GM23338 (cell line): ENCODE measurements around the gene NEURL3. TPM values are rescaled to one million over a fixed set of nuclear protein-coding genes. Genes with fewer than 3 reads are reported as not detected.

Experiments
- ATAC-seq: fragments of 200-7000 bp; cut with Tn5 transposase; 3 replicates; pipeline ENCODE4 v1.9.1; 2020
- DNase-seq: peaks from one replicate; pipeline ENCODE4 v3.0.0-alpha.2; 2015; ENCODE audit warnings: low spot score
- H2AFZ ChIP-seq: fragments of 200-600 bp; sonication (generic); 2 replicates; pipeline ENCODE4 v1.8.0; 2016; ENCODE audit warnings: antibody characterized with exemption, mild to moderate bottlenecking, moderate library complexity
- H3F3A ChIP-seq: fragments of 200-600 bp; sonication (generic); replicated peaks from 2 replicates; pipeline ENCODE4 v1.8.0; 2017; ENCODE audit warnings: antibody characterized with exemption, mixed run types, low read depth
- H3K27ac ChIP-seq: fragments of 200-600 bp; sonication (generic); 2 replicates; pipeline ENCODE4 v1.6.1; 2016; ENCODE audit warnings: low read depth
- H3K27me3 ChIP-seq: fragments of 200-600 bp; sonication (generic); 2 replicates; pipeline ENCODE4 v1.8.0; 2016; ENCODE audit warnings: mild to moderate bottlenecking, mixed run types, moderate library complexity; ENCODE audit not compliant: insufficient read depth
- H3K36me3 ChIP-seq: fragments of 200-600 bp; sonication (generic); 2 replicates; pipeline ENCODE4 v1.8.0; 2016; ENCODE audit warnings: mild to moderate bottlenecking; ENCODE audit not compliant: insufficient read depth
- H3K4me1 ChIP-seq: fragments of 200-600 bp; sonication (generic); 2 replicates; pipeline ENCODE4 v1.8.0; 2016; ENCODE audit warnings: mild to moderate bottlenecking, moderate library complexity; ENCODE audit not compliant: insufficient read depth
- H3K4me2 ChIP-seq: fragments of 200-600 bp; sonication (generic); 2 replicates; pipeline ENCODE4 v1.7.1; 2017; ENCODE audit warnings: mixed run types
- H3K4me3 ChIP-seq: fragments of 200-600 bp; sonication (generic); 2 replicates; pipeline ENCODE4 v1.6.1; 2016; ENCODE audit warnings: mixed run types
- H3K79me2 ChIP-seq: fragments of 200-600 bp; sonication (generic); replicated peaks from 2 replicates; pipeline ENCODE4 v1.8.0; 2017; ENCODE audit warnings: mild to moderate bottlenecking; ENCODE audit not compliant: insufficient read depth
- H3K9me2 ChIP-seq: fragments of 200-600 bp; sonication (generic); 2 replicates; pipeline ENCODE4 v1.8.0; 2017; ENCODE audit not compliant: insufficient read depth
- H4K20me1 ChIP-seq: fragments of 200-600 bp; sonication (generic); replicated peaks from 2 replicates; pipeline ENCODE4 v1.8.0; 2017; ENCODE audit warnings: mild to moderate bottlenecking; ENCODE audit not compliant: insufficient read depth
- H3K27ac Mint-ChIP-seq: 2 replicates; pipeline ENCODE4 v1.8.0; 2020; ENCODE audit warnings: inconsistent platforms, mild to moderate bottlenecking, moderate library complexity, mixed read lengths
- H3K27me3 Mint-ChIP-seq: 3 replicates; pipeline ENCODE4 v1.8.0; 2022; ENCODE audit warnings: low read depth, mild to moderate bottlenecking, moderate library complexity, mixed read lengths, inconsistent platforms; ENCODE audit not compliant: insufficient read depth, poor library complexity
- H3K36me3 Mint-ChIP-seq: 3 replicates; pipeline ENCODE4 v1.8.0; 2021; ENCODE audit warnings: low read depth, mild to moderate bottlenecking, inconsistent platforms, moderate library complexity, mixed read lengths
- H3K4me1 Mint-ChIP-seq: 3 replicates; pipeline ENCODE4 v1.8.0; 2020; ENCODE audit warnings: mild to moderate bottlenecking, inconsistent platforms, mixed read lengths
- H3K4me3 Mint-ChIP-seq: 3 replicates; pipeline ENCODE4 v1.8.0; 2021; ENCODE audit warnings: moderate library complexity, mild to moderate bottlenecking, inconsistent platforms, mixed read lengths
- H3K9me3 Mint-ChIP-seq: 3 replicates; pipeline ENCODE4 v1.8.0; 2020; ENCODE audit warnings: moderate library complexity, mild to moderate bottlenecking, inconsistent platforms, mixed read lengths
- CREB1 ChIP-seq: fragments of 250-450 bp; sonication (Bioruptor Pico); IDR thresholded peaks from 2 replicates; pipeline ENCODE4 v1.5.0; 2020; ENCODE audit warnings: low read depth, mild to moderate bottlenecking, moderate library complexity
- CTCF ChIP-seq, 2 experiments: fragments of 200-600 bp in 1 of 2; sonication (generic) in 1 of 2; conservative IDR thresholded peaks; 2 replicates each; pipeline versions ENCODE4 v1.5.1 to v1.6.1; 2016 to 2017; ENCODE audit warnings: antibody characterized with exemption in 2 of 2, low read depth in 2 of 2, mild to moderate bottlenecking in 2 of 2, moderate library complexity in 1 of 2
- ETS1 ChIP-seq: IDR thresholded peaks from 2 replicates; pipeline ENCODE4 v1.6.1; 2016; ENCODE audit warnings: antibody characterized with exemption
- EZH2 ChIP-seq: fragments of 200-600 bp; sonication (generic); IDR thresholded peaks from one replicate; pipeline ENCODE4 v1.8.0; 2017; ENCODE audit warnings: antibody characterized with exemption, mild to moderate bottlenecking, low read depth; ENCODE audit not compliant: unreplicated experiment
- EZH2phosphoT487 ChIP-seq: fragments of 200-600 bp; sonication (generic); IDR thresholded peaks from one replicate; pipeline ENCODE4 v1.8.1; 2018; ENCODE audit warnings: antibody characterized with exemption; ENCODE audit not compliant: unreplicated experiment
- NANOG ChIP-seq: IDR thresholded peaks from 2 replicates; pipeline ENCODE4 v1.6.1; 2016; ENCODE audit warnings: antibody characterized with exemption, borderline replicate concordance
- POLR2AphosphoS5 ChIP-seq: IDR thresholded peaks from 2 replicates; pipeline ENCODE4 v1.6.1; 2016; ENCODE audit warnings: antibody characterized with exemption, low read depth
- REST ChIP-seq: IDR thresholded peaks from one replicate; pipeline ENCODE4 v1.6.1; 2018; ENCODE audit warnings: antibody characterized with exemption; ENCODE audit not compliant: unreplicated experiment
- STAT1 ChIP-seq: IDR thresholded peaks from one replicate; pipeline ENCODE4 v1.6.1; 2016; ENCODE audit warnings: antibody characterized with exemption; ENCODE audit not compliant: unreplicated experiment
- ZNF331 ChIP-seq: fragments of 250-450 bp; sonication (Bioruptor Pico); IDR thresholded peaks from 2 replicates; pipeline ENCODE4 v1.5.0; 2020; ENCODE audit warnings: low read depth, mild to moderate bottlenecking, moderate library complexity
- polyA plus RNA-seq: library from polyadenylated mRNA; unstranded; fragments of >200 nt; fragmentation: Nextera tagmentation; extraction: Ambion mirVana; gene quantifications from 2 replicates; pipeline ENCODE4 v1.2.1, GENCODE V29; 2016
- total RNA-seq: library from RNA; depleted of rRNA; stranded (reverse); fragments of >200 nt; shearing (Covaris generic); gene quantifications from 2 replicates; pipeline ENCODE4 v1.2.3, GENCODE V29; 2014

NEURL3 gene
- total and polyA plus RNA-seq, 2 experiments from 2014 or later = 0.21 TPM; not detected in 1

GRCh38 chr2:96524482-96525210 lies 19.5 kb upstream of the NEURL3 start (continued):
- TF ChIP-seq EZH2 = no peak
- TF ChIP-seq CREB1 (CRISPR knock-in tag) = no peak
- TF ChIP-seq ZNF331 = no peak
- no peak for TF ChIP-seq POLR2AphosphoS5

- H3K27me3 ChIP-seq = peaks cover 19% of the 10 kb centered on the region
- H3F3A ChIP-seq = no peaks in the 10 kb centered on the region
- ATAC-seq (no peak), DNase-seq (no peak)
- no peaks in the 10 kb centered on the region for H4K20me1 ChIP-seq
- H2AFZ ChIP-seq = 0 out of 2 replicates have a peak overlapping the region, but pooled peaks have one; percentile 56
- H3K9me3 Mint-ChIP-seq = no peaks in the 10 kb centered on the region
- no peaks in the 10 kb centered on the region for H3K36me3 ChIP-seq
- no peaks in the 10 kb centered on the region for H3K9me2 ChIP-seq
- TF ChIP-seq CTCF (conservative IDR thresholded peaks at IDR 0.05; ENCODE audit: low read depth in 2 of 2) = no peak
- no peak overlapping the region for H3K27ac Mint-ChIP-seq
- H3K4me1 ChIP-seq = peaks cover 12% of the 10 kb centered on the region
- H3K36me3 Mint-ChIP-seq = no peaks in the 10 kb centered on the region
- H3K79me2 ChIP-seq = no peaks in the 10 kb centered on the region
- H3K4me1 Mint-ChIP-seq = peaks cover 16% of the 10 kb centered on the region
- H3K27me3 Mint-ChIP-seq = peaks cover 23% of the 10 kb centered on the region
- no peak overlapping the region for H3K4me3 ChIP-seq
- no peak overlapping the region for H3K4me3 Mint-ChIP-seq
- no peak overlapping the region for H3K27ac ChIP-seq
- H3K4me2 ChIP-seq = no peak overlapping the region
These were observed 18.7 kb upstream of the NEURL3 start for GRCh38 chr2:96523659-96524481.

- Histone ChIP-seq H3F3A (no peaks in the 10 kb centered on the region), H4K20me1 (no peaks in the 10 kb centered on the region), H3K27ac (no peak overlapping the region), H3K36me3 (no peaks in the 10 kb centered on the region), H3K4me2 (no peak overlapping the region), H3K79me2 (no peaks in the 10 kb centered on the region), H3K4me1 (0 out of 2 replicates have a peak, but pooled peaks cover 3% of the 10 kb centered on the region), H3K4me3 (no peak overlapping the region), H3K27me3 (peaks cover 9% of the 10 kb centered on the region), H3K9me2 (no peaks in the 10 kb centered on the region), H2AFZ (no peak overlapping the region)
- Mint-ChIP-seq H3K27ac (no peak overlapping the region), H3K36me3 (no peaks in the 10 kb centered on the region), H3K4me3 (no peak overlapping the region), H3K9me3 (peaks cover 8% of the 10 kb centered on the region), H3K4me1 (peaks cover 6% of the 10 kb centered on the region), H3K27me3 (peaks cover 18% of the 10 kb centered on the region)
- ATAC-seq = no peak
- no peak for DNase-seq
- TF ChIP-seq EZH2phosphoT487 (no peak), POLR2AphosphoS5 (no peak), REST (no peak), EZH2 (no peak), ETS1 (no peak), STAT1 (no peak), NANOG (no peak), CTCF (conservative IDR thresholded peaks at IDR 0.05; ENCODE audit: low read depth in 2 of 2) (no peak)
These were observed 17.4 kb upstream of the NEURL3 start for GRCh38 chr2:96522304-96523203.
